Suppressor macrophage (primary cell): ENCODE measurements around the gene IKZF4.

ENCODE experiments used
- DNase-seq, 4 experiments: peaks; one replicate each; pipeline ENCODE4 v3.0.0-alpha.2; 2020 to 2022

Gene IKZF4

GRCh38 chr12:56084958-56085543, 64.2 kb downstream of the IKZF4 start:
- DNase-seq = peak; percentile 45 to 76 (median 58)

DNA sequence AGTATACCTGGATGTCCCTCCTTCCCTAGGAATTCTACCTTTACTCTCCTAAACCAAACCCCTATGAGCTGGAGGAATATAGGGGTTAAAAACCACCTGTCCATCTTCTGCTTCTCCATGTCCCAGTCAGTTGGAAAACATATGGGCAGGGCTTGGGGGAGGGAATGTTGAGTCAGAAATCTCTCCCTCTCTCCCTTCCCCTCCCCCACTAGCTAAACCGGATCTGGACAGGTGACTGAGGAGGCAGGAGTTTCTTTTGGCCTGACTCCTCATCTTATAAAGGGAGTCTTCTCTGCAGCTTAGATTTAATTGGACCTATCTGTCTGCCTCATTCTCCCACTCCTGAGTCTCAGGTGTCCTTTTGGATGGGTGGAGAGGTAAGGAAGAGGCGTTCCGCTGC, 65.3 kb downstream of the IKZF4 start:
- no peak for DNase-seq

GRCh38 chr12:56086608-56087007, 65.8 kb downstream of the IKZF4 start:
- DNase-seq = no peak

- peak; percentile 52 to 82 (median 68) for DNase-seq
These were observed 66.4 kb downstream of the IKZF4 start for GRCh38 chr12:56087220-56087619.
